MM.1S (cell line): Measurements from ENCODE around the gene RNASE8.

Experiments
- EZH2 ChIP-seq: fragments of 300-600 bp; sonication (generic); optimal IDR thresholded peaks from 2 replicates; pipeline ENCODE3; 2017; ENCODE audit warnings: low read depth, mild to moderate bottlenecking, antibody characterized with exemption, low read length, mixed read lengths
- EZH2phosphoT487 ChIP-seq: fragments of 300-600 bp; sonication (generic); IDR thresholded peaks from 2 replicates; pipeline ENCODE4 v1.6.1; 2018; ENCODE audit warnings: antibody characterized with exemption, low read length
- TF ChIP-seq, protein P1 (sequence below): fragments of 300-600 bp; sonication (generic); IDR thresholded peaks from 2 replicates; pipeline ENCODE4 v1.5.1; 2016; ENCODE audit warnings: antibody characterized with exemption, low read length, mixed read lengths

DNA sequence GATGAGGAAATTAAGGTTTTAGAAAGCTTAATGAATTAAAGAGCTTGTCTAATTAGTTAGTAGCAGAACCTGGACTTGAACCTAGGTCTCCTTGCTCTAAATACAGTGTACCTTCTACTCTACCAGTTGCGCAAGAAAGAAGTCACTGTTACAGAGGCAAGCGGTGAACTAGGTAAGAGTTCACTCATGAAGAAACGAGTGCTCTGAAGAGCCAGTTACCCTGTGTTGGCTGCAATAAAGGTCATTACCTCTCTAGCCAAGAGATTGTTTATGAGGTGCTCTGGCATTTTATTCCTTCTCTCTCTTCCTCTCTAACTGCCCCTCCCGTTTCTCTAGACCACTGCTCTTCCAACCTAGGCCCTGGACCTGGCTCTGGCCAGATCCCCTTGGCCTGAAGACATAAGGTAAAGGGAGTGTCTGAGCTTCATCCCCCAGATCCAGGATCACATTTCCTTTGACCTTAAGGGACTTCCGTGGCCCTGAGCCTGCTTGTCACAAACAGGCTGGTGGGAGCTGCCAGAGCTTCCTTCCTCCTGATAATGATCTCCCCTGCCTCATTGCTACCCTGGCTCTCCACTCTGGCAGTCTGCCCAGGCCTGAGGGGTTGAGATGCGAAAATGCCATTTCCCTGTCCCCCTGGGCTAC is 13.5 kb upstream of the RNASE8 start:
- TF ChIP-seq, protein P1, sequence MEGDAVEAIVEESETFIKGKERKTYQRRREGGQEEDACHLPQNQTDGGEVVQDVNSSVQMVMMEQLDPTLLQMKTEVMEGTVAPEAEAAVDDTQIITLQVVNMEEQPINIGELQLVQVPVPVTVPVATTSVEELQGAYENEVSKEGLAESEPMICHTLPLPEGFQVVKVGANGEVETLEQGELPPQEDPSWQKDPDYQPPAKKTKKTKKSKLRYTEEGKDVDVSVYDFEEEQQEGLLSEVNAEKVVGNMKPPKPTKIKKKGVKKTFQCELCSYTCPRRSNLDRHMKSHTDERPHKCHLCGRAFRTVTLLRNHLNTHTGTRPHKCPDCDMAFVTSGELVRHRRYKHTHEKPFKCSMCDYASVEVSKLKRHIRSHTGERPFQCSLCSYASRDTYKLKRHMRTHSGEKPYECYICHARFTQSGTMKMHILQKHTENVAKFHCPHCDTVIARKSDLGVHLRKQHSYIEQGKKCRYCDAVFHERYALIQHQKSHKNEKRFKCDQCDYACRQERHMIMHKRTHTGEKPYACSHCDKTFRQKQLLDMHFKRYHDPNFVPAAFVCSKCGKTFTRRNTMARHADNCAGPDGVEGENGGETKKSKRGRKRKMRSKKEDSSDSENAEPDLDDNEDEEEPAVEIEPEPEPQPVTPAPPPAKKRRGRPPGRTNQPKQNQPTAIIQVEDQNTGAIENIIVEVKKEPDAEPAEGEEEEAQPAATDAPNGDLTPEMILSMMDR: no peak
- TF ChIP-seq EZH2: no peak
- no peak for TF ChIP-seq EZH2phosphoT487
